HEK293T (cell line): ENCODE measurements around the gene KIF1A.

ENCODE experiments used
- ARNT ChIP-seq: fragments of 450-650 bp; IDR thresholded peaks from 2 replicates; pipeline ENCODE4 v1.6.1; 2017; ENCODE audit warnings: mild to moderate bottlenecking
- BHLHE40 ChIP-seq: fragments of 450-650 bp; IDR thresholded peaks from 2 replicates; pipeline ENCODE4 v1.6.1; 2016; ENCODE audit warnings: mild to moderate bottlenecking, moderate library complexity, borderline replicate concordance
- FOXK2 ChIP-seq: fragments of 450-650 bp; IDR thresholded peaks from 2 replicates; pipeline ENCODE4 v1.6.1; 2016; ENCODE audit warnings: mild to moderate bottlenecking
- SP1 ChIP-seq: fragments of 450-650 bp; IDR thresholded peaks from 2 replicates; pipeline ENCODE4 v1.6.1; 2017

- TF ChIP-seq ARNT: no peak
- no peak for TF ChIP-seq BHLHE40
- TF ChIP-seq FOXK2: no peak
- no peak for TF ChIP-seq SP1
Measured at GRCh38 chr2:240799033-240799820, 20.8 kb downstream of the KIF1A start.
